Left ventricle myocardium inferior (tissue), 1 donor: ENCODE results near the gene TNNC1. TPM values are rescaled to one million over a fixed set of nuclear protein-coding genes. Genes with fewer than 3 reads are reported as not detected.

Source experiments
- DNase-seq: peaks from one replicate; pipeline ENCODE4 v3.0.0-alpha.2; 2020
- H3K27ac ChIP-seq: fragments of 200-600 bp; replicated peaks from 2 replicates; pipeline ENCODE4 v1.8.0; 2021
- H3K27me3 ChIP-seq: fragments of 200-600 bp; 2 replicates; pipeline ENCODE4 v1.8.0; 2021; ENCODE audit warnings: low read depth
- H3K36me3 ChIP-seq: fragments of 200-600 bp; 2 replicates; pipeline ENCODE4 v1.8.0; 2021
- H3K4me1 ChIP-seq: fragments of 200-600 bp; 2 replicates; pipeline ENCODE4 v1.8.0; 2021
- H3K4me3 ChIP-seq: fragments of 200-600 bp; 2 replicates; pipeline ENCODE4 v1.8.0; 2021; ENCODE audit warnings: mild to moderate bottlenecking, moderate library complexity
- H3K9me3 ChIP-seq: fragments of 200-600 bp; replicated peaks from 2 replicates; pipeline ENCODE4 v1.8.0; 2021
- intact Hi-C: fragments of 100-400 bp; cut with micrococcal nuclease; formaldehyde crosslinking; loops from one replicate; pipeline ENCODE4 v1.11.0; 2022
- total RNA-seq: library from RNA; stranded (reverse); fragmentation: NEBNext Ultra II Directional; extraction: Animal tissue kit (Norgen Biotek cat#: 25700); gene quantifications from one replicate; pipeline ENCODE4 v1.2.1, GENCODE V29; 2021
- TF ChIP-seq, protein P1 (sequence below): fragments of 200-600 bp; IDR thresholded peaks from 2 replicates; pipeline ENCODE4 v1.8.0; 2021; ENCODE audit warnings: antibody characterized with exemption, mild to moderate bottlenecking, borderline replicate concordance
- donor health status: DM: no; HTN: yes; CAD: no; lungs with severe emphysema.

Gene TNNC1
- total RNA-seq, 1 donor from 2014 or later, result 8,962 TPM

DNA sequence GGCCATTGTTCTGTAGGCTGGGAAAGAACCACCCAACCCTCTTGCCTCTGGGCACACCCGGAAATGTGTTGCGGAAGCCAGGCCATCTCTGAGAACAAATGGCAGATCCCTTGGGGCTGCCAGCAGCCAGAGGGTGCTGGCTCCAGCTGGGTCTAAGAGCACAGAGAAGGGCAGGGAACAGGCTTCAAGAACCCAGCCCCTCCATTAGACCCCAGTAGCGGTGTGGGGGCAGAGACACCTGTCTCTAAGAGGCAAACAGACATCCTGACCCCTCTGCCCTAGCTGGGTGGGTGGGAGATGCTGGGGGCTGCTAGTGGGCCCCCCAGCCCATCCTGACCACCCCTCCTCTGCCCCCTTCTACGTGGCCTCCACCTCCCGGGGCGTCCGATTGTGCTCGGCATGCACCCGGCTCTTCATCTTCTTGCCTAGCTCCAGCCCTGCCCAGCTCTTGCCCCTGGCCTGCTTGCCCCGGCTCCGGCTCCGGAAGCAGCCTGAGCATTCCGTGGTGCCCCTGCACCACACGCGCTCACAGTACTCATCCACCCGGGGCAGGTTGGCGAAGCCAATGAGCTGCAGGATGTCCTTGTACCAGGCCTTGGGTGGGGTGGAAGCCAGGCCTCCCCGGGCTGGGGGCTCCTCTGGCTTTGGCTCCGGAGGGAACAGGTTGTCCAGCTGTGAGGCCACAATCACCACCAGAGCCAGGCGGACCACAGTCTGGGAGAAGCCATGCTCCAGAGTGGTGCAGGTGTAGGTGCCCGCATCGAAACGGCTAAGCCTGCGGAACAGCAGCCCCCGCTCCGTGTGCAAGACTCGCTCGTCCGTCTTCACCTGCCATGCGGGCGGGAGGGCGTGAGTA lies 18.4 kb downstream of the TNNC1 start:
- TF ChIP-seq, protein P1, sequence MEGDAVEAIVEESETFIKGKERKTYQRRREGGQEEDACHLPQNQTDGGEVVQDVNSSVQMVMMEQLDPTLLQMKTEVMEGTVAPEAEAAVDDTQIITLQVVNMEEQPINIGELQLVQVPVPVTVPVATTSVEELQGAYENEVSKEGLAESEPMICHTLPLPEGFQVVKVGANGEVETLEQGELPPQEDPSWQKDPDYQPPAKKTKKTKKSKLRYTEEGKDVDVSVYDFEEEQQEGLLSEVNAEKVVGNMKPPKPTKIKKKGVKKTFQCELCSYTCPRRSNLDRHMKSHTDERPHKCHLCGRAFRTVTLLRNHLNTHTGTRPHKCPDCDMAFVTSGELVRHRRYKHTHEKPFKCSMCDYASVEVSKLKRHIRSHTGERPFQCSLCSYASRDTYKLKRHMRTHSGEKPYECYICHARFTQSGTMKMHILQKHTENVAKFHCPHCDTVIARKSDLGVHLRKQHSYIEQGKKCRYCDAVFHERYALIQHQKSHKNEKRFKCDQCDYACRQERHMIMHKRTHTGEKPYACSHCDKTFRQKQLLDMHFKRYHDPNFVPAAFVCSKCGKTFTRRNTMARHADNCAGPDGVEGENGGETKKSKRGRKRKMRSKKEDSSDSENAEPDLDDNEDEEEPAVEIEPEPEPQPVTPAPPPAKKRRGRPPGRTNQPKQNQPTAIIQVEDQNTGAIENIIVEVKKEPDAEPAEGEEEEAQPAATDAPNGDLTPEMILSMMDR, result no peak
- no peak for DNase-seq
- Histone ChIP-seq H3K4me1 (peaks cover 83% of the 10 kb centered on the region), H3K27ac (peak overlapping the region; percentile 79), H3K27me3 (no peaks in the 10 kb centered on the region), H3K4me3 (no peak overlapping the region), H3K36me3 (peaks cover 5% of the 10 kb centered on the region), H3K9me3 (no peaks in the 10 kb centered on the region)
- intact Hi-C loops, result no loop called here

DNA sequence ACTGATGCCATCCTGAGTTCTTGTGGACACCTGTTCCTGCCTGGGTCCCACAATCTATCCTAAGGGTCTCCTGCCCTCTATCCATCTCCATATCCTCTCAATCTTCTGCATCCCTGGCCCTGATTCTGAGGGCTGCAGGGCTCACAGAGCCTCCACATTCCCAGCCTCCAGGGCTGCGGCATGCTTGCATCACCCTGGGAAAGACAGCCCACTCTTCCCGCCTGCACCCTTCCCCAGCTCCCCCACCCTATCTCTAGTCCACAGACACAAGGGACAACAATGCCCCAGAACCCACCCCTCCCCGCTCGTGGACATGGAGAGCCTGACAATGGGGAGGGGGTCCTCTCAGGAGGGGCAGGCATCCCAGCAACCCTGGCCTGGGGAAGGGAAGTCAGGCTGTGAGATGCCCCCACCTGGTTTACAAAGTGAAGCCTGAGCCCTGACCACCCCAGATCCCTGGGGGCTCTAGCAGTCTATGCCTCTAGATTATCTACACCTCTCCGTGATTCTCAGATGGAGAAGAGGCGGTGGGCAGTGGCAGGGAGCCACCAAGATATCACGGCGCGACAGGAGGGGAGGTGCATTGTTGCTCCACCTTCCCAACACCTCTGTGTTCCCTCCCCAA lies 19.2 kb downstream of the TNNC1 start:
- no peaks in the 10 kb centered on the region for H3K27me3 ChIP-seq
- TF ChIP-seq, protein P1, result no peak
- H3K4me3 ChIP-seq, result no peak overlapping the region
- intact Hi-C loops, result no loop called here
- peaks cover 92% of the 10 kb centered on the region for H3K4me1 ChIP-seq
- H3K9me3 ChIP-seq, result no peaks in the 10 kb centered on the region
- peak overlapping the region; percentile 79 for H3K27ac ChIP-seq
- H3K36me3 ChIP-seq, result peaks cover 2% of the 10 kb centered on the region
- DNase-seq, result no peak

DNA sequence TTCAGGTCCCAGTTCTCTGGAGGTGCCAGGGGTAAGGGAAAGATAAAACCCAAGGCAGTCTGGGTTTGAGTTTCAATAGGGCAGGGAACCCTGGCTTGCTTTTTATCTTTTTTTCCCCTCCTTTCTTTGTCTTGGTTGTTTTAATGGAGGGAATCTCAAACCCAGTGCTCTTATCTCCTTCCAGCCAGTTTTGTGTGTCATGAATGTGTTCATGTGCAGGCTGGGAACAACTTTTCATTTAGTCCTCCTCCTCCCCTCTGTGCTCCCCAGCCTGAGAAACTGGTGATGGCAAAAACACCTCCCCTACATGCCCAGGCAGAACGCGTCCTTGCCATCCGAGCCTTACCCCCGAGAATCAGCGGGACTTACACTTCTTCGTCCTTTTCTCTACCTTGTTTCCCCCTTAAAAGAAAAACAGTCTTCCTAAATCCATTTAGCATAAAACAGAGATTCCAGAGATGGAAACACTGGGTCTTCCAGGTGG lies 19.8 kb downstream of the TNNC1 start:
- TF ChIP-seq, protein P1, result no peak
- Histone ChIP-seq H3K4me3 (no peak overlapping the region), H3K27ac (peak overlapping the region; percentile 79), H3K9me3 (no peaks in the 10 kb centered on the region), H3K36me3 (no peaks in the 10 kb centered on the region), H3K4me1 (peaks cover 97% of the 10 kb centered on the region), H3K27me3 (no peaks in the 10 kb centered on the region)
- DNase-seq, result no peak
- intact Hi-C loops, result no loop called here

DNA sequence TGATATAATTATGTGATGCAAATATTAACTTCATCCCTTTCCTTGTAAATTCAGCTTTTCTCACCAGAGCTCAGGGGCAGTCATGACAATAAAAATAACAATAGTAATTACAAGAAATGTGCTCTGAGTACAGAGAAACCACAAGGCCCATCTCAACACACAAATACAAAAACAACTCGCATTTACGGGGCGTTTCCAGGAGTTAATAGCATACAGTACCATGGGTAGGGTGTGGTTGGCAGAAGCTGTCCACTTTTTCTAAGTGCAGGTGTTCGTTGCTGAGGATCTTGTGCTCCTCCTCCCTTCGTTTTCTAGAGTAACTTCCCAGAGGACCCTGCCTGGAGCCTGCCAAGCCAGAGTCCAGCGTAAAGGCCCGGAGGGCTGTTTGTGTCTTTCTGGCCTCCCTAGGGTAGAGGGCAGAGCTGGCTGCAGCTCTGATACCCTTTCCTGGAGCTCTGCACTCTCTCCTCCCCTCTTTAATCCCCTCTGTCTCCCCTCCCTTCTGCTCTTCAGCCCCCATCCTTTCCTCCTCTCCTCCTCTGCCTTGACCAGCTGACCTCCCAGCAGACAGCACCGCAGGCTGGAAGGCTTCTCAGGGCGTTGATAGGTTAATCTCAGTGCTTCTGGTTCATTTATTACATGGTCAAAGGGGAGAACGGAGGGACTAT lies 20.4 kb downstream of the TNNC1 start:
- intact Hi-C loops, result no loop called here
- H3K4me1 ChIP-seq, result peaks cover 98% of the 10 kb centered on the region
- H3K36me3 ChIP-seq, result no peaks in the 10 kb centered on the region
- no peaks in the 10 kb centered on the region for H3K27me3 ChIP-seq
- TF ChIP-seq, protein P1, result no peak
- peak; percentile 25 for DNase-seq
- H3K9me3 ChIP-seq, result no peaks in the 10 kb centered on the region
- peak overlapping the region; percentile 79 for H3K27ac ChIP-seq
- H3K4me3 ChIP-seq, result no peak overlapping the region

DNA sequence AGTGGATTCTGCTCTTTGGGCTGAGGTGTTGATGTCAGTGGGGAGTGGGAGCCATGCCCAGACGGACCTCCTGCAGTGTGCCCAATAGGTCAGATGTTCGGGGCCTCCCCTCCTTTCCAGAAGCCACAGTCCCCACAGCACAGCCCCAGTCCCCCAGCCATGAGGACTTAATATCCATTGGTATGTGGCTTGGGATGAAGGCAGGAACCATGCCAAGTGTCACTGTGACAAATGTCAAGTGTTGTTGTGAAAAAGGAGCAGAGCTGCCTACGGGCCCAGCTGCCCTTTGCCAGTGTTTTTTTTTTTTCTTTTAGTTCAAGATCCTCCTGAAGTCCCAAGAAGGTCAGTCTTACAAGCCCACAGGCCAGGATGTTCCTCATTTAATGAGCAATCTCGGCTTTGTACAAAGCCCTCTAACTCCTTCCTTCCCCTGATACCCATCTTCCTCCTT lies 21.1 kb downstream of the TNNC1 start:
- intact Hi-C loops, result no loop called here
- H3K27me3 ChIP-seq, result no peaks in the 10 kb centered on the region
- H3K9me3 ChIP-seq, result no peaks in the 10 kb centered on the region
- H3K4me1 ChIP-seq, result peaks cover 90% of the 10 kb centered on the region
- peak overlapping the region; percentile 79 for H3K27ac ChIP-seq
- peak; percentile 15 for DNase-seq
- no peaks in the 10 kb centered on the region for H3K36me3 ChIP-seq
- TF ChIP-seq, protein P1, result no peak
- no peak overlapping the region for H3K4me3 ChIP-seq
